ENCODE results near the gene SNX30. TPM values are rescaled to one million over a fixed set of nuclear protein-coding genes. Genes with fewer than 3 reads are reported as not detected.
A peak's percentile ranks its signal among the peaks of the same experiment; 100 is the strongest.

Gene SNX30
- total RNA-seq, 2 donors from 2014 or later, result 7.7 to 9.3 TPM

- Mint-ChIP-seq H3K27me3 (no peaks in the 10 kb centered on the region), H3K4me1 (peaks cover 74% of the 10 kb centered on the region), H3K36me3 (ENCODE audit: low read depth) (no peaks in the 10 kb centered on the region), H3K27ac (peak overlapping the region; percentile 29), H3K4me3 (peak overlapping the region; percentile 2)
- no peak for DNase-seq
- ATAC-seq, result no peak
- no peaks in the 10 kb centered on the region for H3K9me3 ChIP-seq (ENCODE audit: control insufficient read depth, low read length, poor library complexity, severe bottlenecking)
Measured at GRCh38 chr9:112757282-112757883, 6.8 kb downstream of the SNX30 start.

- H3K36me3 Mint-ChIP-seq (ENCODE audit: low read depth), result no peaks in the 10 kb centered on the region
- H3K27ac Mint-ChIP-seq, result peak overlapping the region; percentile 29
- peak overlapping the region; percentile 21 for H3K4me3 Mint-ChIP-seq
- no peaks in the 10 kb centered on the region for H3K27me3 Mint-ChIP-seq
- H3K4me1 Mint-ChIP-seq, result peaks cover 72% of the 10 kb centered on the region
- no peaks in the 10 kb centered on the region for H3K9me3 ChIP-seq (ENCODE audit: control insufficient read depth, low read length, poor library complexity, severe bottlenecking)
- DNase-seq (no peak), ATAC-seq (no peak)
Measured at GRCh38 chr9:112757940-112758339, 7.4 kb downstream of the SNX30 start.

- ATAC-seq (no peak), DNase-seq (no peak)
- H3K4me3 Mint-ChIP-seq, result peak overlapping the region; percentile 25
- H3K27ac Mint-ChIP-seq, result peak overlapping the region; percentile 68
- H3K36me3 Mint-ChIP-seq (ENCODE audit: low read depth), result no peaks in the 10 kb centered on the region
- H3K4me1 Mint-ChIP-seq, result peaks cover 66% of the 10 kb centered on the region
- no peaks in the 10 kb centered on the region for H3K27me3 Mint-ChIP-seq
- no peaks in the 10 kb centered on the region for H3K9me3 ChIP-seq (ENCODE audit: control insufficient read depth, low read length, poor library complexity, severe bottlenecking)
Measured at GRCh38 chr9:112760821-112761220, 10.3 kb downstream of the SNX30 start.

GRCh38 chr9:112761912-112762655 is 11.5 kb downstream of the SNX30 start:
- Mint-ChIP-seq H3K4me1 (peaks cover 61% of the 10 kb centered on the region), H3K36me3 (ENCODE audit: low read depth) (no peaks in the 10 kb centered on the region), H3K27me3 (no peaks in the 10 kb centered on the region), H3K27ac (no peak overlapping the region), H3K4me3 (no peak overlapping the region)
- DNase-seq (no peak), ATAC-seq (no peak)
- H3K9me3 ChIP-seq (ENCODE audit: control insufficient read depth, low read length, poor library complexity, severe bottlenecking), result no peaks in the 10 kb centered on the region

- ATAC-seq, result no peak
- H3K36me3 Mint-ChIP-seq (ENCODE audit: low read depth), result peaks cover 2% of the 10 kb centered on the region
- peaks cover 56% of the 10 kb centered on the region for H3K4me1 Mint-ChIP-seq
- no peaks in the 10 kb centered on the region for H3K9me3 ChIP-seq (ENCODE audit: control insufficient read depth, low read length, poor library complexity, severe bottlenecking)
- H3K27me3 Mint-ChIP-seq, result no peaks in the 10 kb centered on the region
- DNase-seq, result no peak
- H3K4me3 Mint-ChIP-seq, result no peak overlapping the region
- H3K27ac Mint-ChIP-seq, result no peak overlapping the region
Measured at GRCh38 chr9:112762726-112763518, 12.4 kb downstream of the SNX30 start.

- Mint-ChIP-seq H3K27ac (peak overlapping the region; percentile 60), H3K4me3 (no peak overlapping the region), H3K27me3 (no peaks in the 10 kb centered on the region), H3K4me1 (peaks cover 53% of the 10 kb centered on the region), H3K36me3 (ENCODE audit: low read depth) (peaks cover 2% of the 10 kb centered on the region)
- DNase-seq (no peak), ATAC-seq (no peak)
- H3K9me3 ChIP-seq (ENCODE audit: control insufficient read depth, low read length, poor library complexity, severe bottlenecking), result no peaks in the 10 kb centered on the region
Measured at GRCh38 chr9:112764344-112764743, 13.8 kb downstream of the SNX30 start.

GRCh38 chr9:112764837-112765236 is 14.3 kb downstream of the SNX30 start:
- DNase-seq, result no peak
- Mint-ChIP-seq H3K4me3 (no peak overlapping the region), H3K27me3 (no peaks in the 10 kb centered on the region), H3K4me1 (peaks cover 52% of the 10 kb centered on the region), H3K36me3 (ENCODE audit: low read depth) (peaks cover 3% of the 10 kb centered on the region), H3K27ac (peak overlapping the region; percentile 60)
- no peaks in the 10 kb centered on the region for H3K9me3 ChIP-seq (ENCODE audit: control insufficient read depth, low read length, poor library complexity, severe bottlenecking)
- ATAC-seq, result no peak

- H3K36me3 Mint-ChIP-seq (ENCODE audit: low read depth), result peaks cover 4% of the 10 kb centered on the region
Measured at GRCh38 chr9:112765281-112765680, 14.7 kb downstream of the SNX30 start.

GRCh38 chr9:112771359-112772214 is 21.0 kb downstream of the SNX30 start:
- peaks cover 37% of the 10 kb centered on the region for H3K4me1 Mint-ChIP-seq
- peak overlapping the region; percentile 66 for H3K27ac Mint-ChIP-seq
- H3K4me3 Mint-ChIP-seq, result peak overlapping the region; percentile 3
- ATAC-seq (peak; percentile 41), DNase-seq (no peak)
- peaks cover 4% of the 10 kb centered on the region for H3K36me3 Mint-ChIP-seq (ENCODE audit: low read depth)
- no peaks in the 10 kb centered on the region for H3K9me3 ChIP-seq (ENCODE audit: control insufficient read depth, low read length, poor library complexity, severe bottlenecking)
- H3K27me3 Mint-ChIP-seq, result no peaks in the 10 kb centered on the region

More at GRCh38 chr9:112765281-112765680, 14.7 kb downstream of the SNX30 start:
- ATAC-seq, result no peak
- Mint-ChIP-seq H3K4me3 (no peak overlapping the region), H3K27me3 (no peaks in the 10 kb centered on the region), H3K4me1 (peaks cover 48% of the 10 kb centered on the region), H3K27ac (no peak overlapping the region)
- DNase-seq, result no peak
- H3K9me3 ChIP-seq (ENCODE audit: control insufficient read depth, low read length, poor library complexity, severe bottlenecking), result no peaks in the 10 kb centered on the region

GRCh38 chr9:112772215-112772509 is 21.6 kb downstream of the SNX30 start:
- H3K4me3 Mint-ChIP-seq, result no peak overlapping the region
- peaks cover 4% of the 10 kb centered on the region for H3K36me3 Mint-ChIP-seq (ENCODE audit: low read depth)
- ATAC-seq, result no peak
- H3K9me3 ChIP-seq (ENCODE audit: control insufficient read depth, low read length, poor library complexity, severe bottlenecking), result no peaks in the 10 kb centered on the region
- no peaks in the 10 kb centered on the region for H3K27me3 Mint-ChIP-seq
- peaks cover 38% of the 10 kb centered on the region for H3K4me1 Mint-ChIP-seq
- no peak overlapping the region for H3K27ac Mint-ChIP-seq
- DNase-seq, result no peak

- H3K27ac Mint-ChIP-seq, result no peak overlapping the region
Measured at GRCh38 chr9:112772551-112772950, 22.0 kb downstream of the SNX30 start.

GRCh38 chr9:112774006-112774996 is 23.7 kb downstream of the SNX30 start:
- no peak for DNase-seq
- no peak for ATAC-seq
- Mint-ChIP-seq H3K27me3 (no peaks in the 10 kb centered on the region), H3K4me1 (peaks cover 39% of the 10 kb centered on the region), H3K27ac (no peak overlapping the region), H3K4me3 (no peak overlapping the region), H3K36me3 (ENCODE audit: low read depth) (peaks cover 2% of the 10 kb centered on the region)
- no peaks in the 10 kb centered on the region for H3K9me3 ChIP-seq (ENCODE audit: control insufficient read depth, low read length, poor library complexity, severe bottlenecking)

More at GRCh38 chr9:112772551-112772950, 22.0 kb downstream of the SNX30 start:
- Mint-ChIP-seq H3K27me3 (no peaks in the 10 kb centered on the region), H3K36me3 (ENCODE audit: low read depth) (peaks cover 4% of the 10 kb centered on the region), H3K4me3 (no peak overlapping the region), H3K4me1 (peaks cover 38% of the 10 kb centered on the region)
- ATAC-seq, result no peak
- no peaks in the 10 kb centered on the region for H3K9me3 ChIP-seq (ENCODE audit: control insufficient read depth, low read length, poor library complexity, severe bottlenecking)
- no peak for DNase-seq
